Loucy (cell line): Measurements from ENCODE around the gene MKNK2.
A peak's percentile ranks its signal among the peaks of the same experiment; 100 is the strongest.

Experiments
- H2AFZ ChIP-seq: fragments of 200-600 bp; sonication (generic); 2 replicates; pipeline ENCODE4 v1.6.0; 2016; ENCODE audit warnings: antibody characterized with exemption, mild to moderate bottlenecking, low read length, moderate library complexity
- H3F3A ChIP-seq: fragments of 200-600 bp; 2 replicates; pipeline ENCODE4 v1.6.0; 2016; ENCODE audit warnings: antibody characterized with exemption, low read depth, mild to moderate bottlenecking
- H3K27me3 ChIP-seq: fragments of 200-600 bp; sonication (generic); 2 replicates; pipeline ENCODE4 v1.6.1; 2014; ENCODE audit warnings: low read length, mild to moderate bottlenecking; ENCODE audit not compliant: insufficient read depth, poor library complexity, severe bottlenecking
- H3K36me3 ChIP-seq: fragments of 200-600 bp; sonication (generic); 2 replicates; pipeline ENCODE4 v1.6.1; 2016; ENCODE audit warnings: low read length; ENCODE audit not compliant: insufficient read depth
- H3K4me1 ChIP-seq: fragments of 200-600 bp; sonication (generic); 2 replicates; pipeline ENCODE4 v1.5.1; 2014; ENCODE audit warnings: low read length, mild to moderate bottlenecking; ENCODE audit not compliant: insufficient read depth, poor library complexity, severe bottlenecking
- H3K4me2 ChIP-seq: fragments of 200-600 bp; sonication (generic); 2 replicates; pipeline ENCODE4 v1.6.0; 2014; ENCODE audit warnings: antibody characterized with exemption, low read length, low read depth, mild to moderate bottlenecking; ENCODE audit not compliant: poor library complexity, severe bottlenecking
- H3K4me3 ChIP-seq: fragments of 200-600 bp; sonication (generic); 2 replicates; pipeline ENCODE4 v1.5.1; 2014; ENCODE audit warnings: low read length, mild to moderate bottlenecking, mixed read lengths; ENCODE audit not compliant: poor library complexity, severe bottlenecking
- H3K79me2 ChIP-seq: fragments of 200-600 bp; sonication (generic); 2 replicates; pipeline ENCODE4 v1.6.1; 2014; ENCODE audit warnings: low read length; ENCODE audit not compliant: insufficient read depth
- H3K9ac ChIP-seq: fragments of 200-600 bp; sonication (generic); 2 replicates; pipeline ENCODE4 v1.6.0; 2014; ENCODE audit warnings: mild to moderate bottlenecking, low read depth, low read length, moderate library complexity; ENCODE audit not compliant: poor library complexity, severe bottlenecking
- H3K9me2 ChIP-seq: fragments of 200-600 bp; sonication (generic); replicated peaks from 2 replicates; pipeline ENCODE4 v1.6.1; 2016; ENCODE audit warnings: low read depth, low read length, mixed read lengths
- H3K9me3 ChIP-seq: fragments of 200-600 bp; sonication (generic); 2 replicates; pipeline ENCODE4 v1.6.1; 2014; ENCODE audit warnings: mild to moderate bottlenecking, antibody characterized with exemption, low read length, low read depth; ENCODE audit not compliant: insufficient read depth
- H4K20me1 ChIP-seq: fragments of 200-600 bp; sonication (generic); 2 replicates; pipeline ENCODE4 v1.6.0; 2014; ENCODE audit warnings: antibody characterized with exemption, low read length, mild to moderate bottlenecking; ENCODE audit not compliant: insufficient read depth, poor library complexity, severe bottlenecking
- EZH2phosphoT487 ChIP-seq: fragments of 200-600 bp; IDR thresholded peaks from 2 replicates; pipeline ENCODE4 v1.6.1; 2018; ENCODE audit warnings: antibody characterized with exemption, mild to moderate bottlenecking, moderate library complexity, borderline replicate concordance
- TF ChIP-seq, protein P1 (sequence below): fragments of 200-600 bp; sonication (generic); conservative IDR thresholded peaks from 2 replicates; pipeline ENCODE4 v1.5.1; 2014; ENCODE audit warnings: mild to moderate bottlenecking, antibody characterized with exemption, low read length

MKNK2 gene

DNA sequence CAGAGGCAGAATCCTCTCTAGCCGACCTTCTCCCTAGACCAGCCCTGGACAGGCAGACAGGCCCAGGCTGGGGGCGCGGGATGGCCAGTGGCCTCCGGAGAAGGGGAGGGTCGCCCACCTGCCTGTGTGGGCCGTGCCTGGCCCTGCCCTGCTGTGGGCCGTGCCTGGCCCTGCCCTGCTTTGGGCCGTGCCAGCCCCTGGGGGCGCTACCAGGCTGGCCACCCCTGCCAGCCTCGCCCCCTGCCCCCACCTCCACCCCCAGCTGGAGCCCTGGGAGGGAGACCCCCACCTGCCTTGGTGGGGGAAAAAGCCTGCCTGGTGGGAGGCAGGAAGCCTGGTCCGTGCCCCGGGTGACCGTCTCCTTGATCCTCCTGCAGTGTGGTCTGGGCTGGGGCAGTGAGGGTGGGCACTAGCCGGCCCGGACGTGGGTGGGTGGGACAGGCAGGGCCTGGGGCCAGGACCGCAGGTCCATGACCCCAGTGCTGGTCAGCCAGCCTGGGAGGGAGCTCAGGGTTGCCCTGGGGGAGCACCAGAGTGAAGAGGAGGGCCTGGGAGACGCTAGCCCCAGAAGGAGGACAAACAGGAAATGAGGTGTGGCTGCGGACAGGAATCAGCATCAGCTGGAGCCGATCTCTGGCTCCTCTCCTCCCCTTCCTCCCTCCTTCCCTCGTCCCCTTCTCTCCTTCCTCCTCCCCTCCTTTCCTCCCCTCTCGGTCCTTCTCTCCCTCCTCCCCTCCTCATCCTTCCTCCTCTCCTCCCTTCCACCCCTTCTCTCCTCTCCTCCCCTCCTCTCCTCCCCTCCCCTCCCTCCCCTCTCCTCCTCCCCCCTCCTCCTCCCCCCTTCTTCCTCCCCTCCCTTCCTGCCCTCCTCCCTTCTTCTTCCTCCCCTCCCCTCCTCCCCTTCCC, 5.1 kb upstream of the MKNK2 start:
- H3K4me2 ChIP-seq: peak overlapping the region; percentile 69
- no peaks in the 10 kb centered on the region for H3K9me3 ChIP-seq
- peak overlapping the region; percentile 63 for H3K4me3 ChIP-seq
- H4K20me1 ChIP-seq: no peaks in the 10 kb centered on the region
- no peaks in the 10 kb centered on the region for H3K36me3 ChIP-seq
- no peaks in the 10 kb centered on the region for H3K9me2 ChIP-seq
- peaks cover 43% of the 10 kb centered on the region for H3K79me2 ChIP-seq
- H3K9ac ChIP-seq: peak overlapping the region; percentile 71
- no peak overlapping the region for H2AFZ ChIP-seq
- peaks cover 61% of the 10 kb centered on the region for H3K4me1 ChIP-seq
- TF ChIP-seq EZH2phosphoT487: no peak
- TF ChIP-seq, protein P1, sequence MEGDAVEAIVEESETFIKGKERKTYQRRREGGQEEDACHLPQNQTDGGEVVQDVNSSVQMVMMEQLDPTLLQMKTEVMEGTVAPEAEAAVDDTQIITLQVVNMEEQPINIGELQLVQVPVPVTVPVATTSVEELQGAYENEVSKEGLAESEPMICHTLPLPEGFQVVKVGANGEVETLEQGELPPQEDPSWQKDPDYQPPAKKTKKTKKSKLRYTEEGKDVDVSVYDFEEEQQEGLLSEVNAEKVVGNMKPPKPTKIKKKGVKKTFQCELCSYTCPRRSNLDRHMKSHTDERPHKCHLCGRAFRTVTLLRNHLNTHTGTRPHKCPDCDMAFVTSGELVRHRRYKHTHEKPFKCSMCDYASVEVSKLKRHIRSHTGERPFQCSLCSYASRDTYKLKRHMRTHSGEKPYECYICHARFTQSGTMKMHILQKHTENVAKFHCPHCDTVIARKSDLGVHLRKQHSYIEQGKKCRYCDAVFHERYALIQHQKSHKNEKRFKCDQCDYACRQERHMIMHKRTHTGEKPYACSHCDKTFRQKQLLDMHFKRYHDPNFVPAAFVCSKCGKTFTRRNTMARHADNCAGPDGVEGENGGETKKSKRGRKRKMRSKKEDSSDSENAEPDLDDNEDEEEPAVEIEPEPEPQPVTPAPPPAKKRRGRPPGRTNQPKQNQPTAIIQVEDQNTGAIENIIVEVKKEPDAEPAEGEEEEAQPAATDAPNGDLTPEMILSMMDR: peak; percentile 18; the same call in 1 of the 2 replicates
- no peaks in the 10 kb centered on the region for H3K27me3 ChIP-seq
- H3F3A ChIP-seq: no peaks in the 10 kb centered on the region

DNA sequence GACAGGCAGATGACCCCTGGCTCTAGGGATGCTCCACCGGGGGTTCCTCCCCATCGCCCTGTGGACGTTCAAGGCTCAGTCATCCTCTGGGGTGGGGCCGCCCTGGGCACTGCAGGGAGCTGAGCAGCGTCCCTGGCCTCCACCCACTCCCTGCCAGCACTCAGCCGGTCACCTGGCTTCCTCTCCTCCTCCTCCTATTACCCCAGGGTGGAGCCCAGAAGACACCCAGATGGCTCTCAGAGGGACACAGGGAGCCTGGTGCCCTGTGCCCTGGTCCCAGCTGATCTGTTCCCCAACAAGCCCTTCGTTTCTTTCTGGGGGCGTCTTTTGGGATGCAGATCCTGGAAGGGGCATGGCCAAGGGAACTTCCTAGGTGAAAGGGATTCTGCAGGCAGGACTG, 3.7 kb upstream of the MKNK2 start:
- no peaks in the 10 kb centered on the region for H3K36me3 ChIP-seq
- peak overlapping the region; percentile 27 for H3K4me2 ChIP-seq
- peaks cover 48% of the 10 kb centered on the region for H3K4me1 ChIP-seq
- no peak overlapping the region for H2AFZ ChIP-seq
- H3K9ac ChIP-seq: no peak overlapping the region
- H3K27me3 ChIP-seq: no peaks in the 10 kb centered on the region
- TF ChIP-seq, protein P1: no peak
- TF ChIP-seq EZH2phosphoT487: no peak
- peaks cover 10% of the 10 kb centered on the region for H4K20me1 ChIP-seq
- H3K4me3 ChIP-seq: peak overlapping the region; percentile 48
- H3K9me2 ChIP-seq: no peaks in the 10 kb centered on the region
- H3F3A ChIP-seq: no peaks in the 10 kb centered on the region
- peaks cover 45% of the 10 kb centered on the region for H3K79me2 ChIP-seq
- H3K9me3 ChIP-seq: no peaks in the 10 kb centered on the region

DNA sequence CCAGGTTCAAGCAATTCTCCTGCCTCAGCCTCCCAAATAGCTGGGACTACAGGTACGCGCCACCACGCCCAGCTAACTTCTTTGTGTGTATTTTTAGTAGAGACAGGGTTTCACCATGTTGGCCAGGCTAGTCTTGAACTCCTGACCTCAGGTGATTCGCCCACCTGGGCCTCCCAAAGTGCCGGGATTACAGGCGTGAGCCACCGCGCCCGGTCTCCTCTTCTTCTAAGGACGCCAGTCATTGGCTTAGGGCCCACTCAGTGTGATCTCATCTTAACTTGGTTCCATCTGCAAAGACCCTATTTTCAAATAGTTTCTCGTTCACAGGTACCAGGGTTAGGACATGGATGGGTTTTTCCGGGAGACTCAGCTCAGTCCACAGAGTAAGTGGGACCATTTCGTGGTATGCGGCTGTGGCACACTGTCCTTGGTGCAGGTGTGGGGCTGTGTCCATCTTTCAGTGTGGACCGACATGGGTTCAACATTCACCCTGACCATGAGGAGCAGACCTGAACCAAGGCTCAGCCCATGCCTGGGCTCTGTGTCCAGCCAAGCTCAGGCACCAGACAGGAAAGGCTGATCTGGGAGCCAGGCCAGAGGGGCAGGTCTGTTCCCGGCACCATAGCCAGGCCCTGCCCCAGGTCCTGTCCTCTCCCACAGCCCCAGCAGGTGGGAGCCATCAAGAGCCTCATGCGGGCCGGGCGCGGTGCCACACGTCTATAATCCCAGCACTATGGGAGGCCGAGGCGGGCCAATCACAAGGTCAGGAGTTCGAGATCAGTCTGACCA, 2.8 kb upstream of the MKNK2 start:
- no peak for TF ChIP-seq EZH2phosphoT487
- TF ChIP-seq, protein P1: no peak
- Histone ChIP-seq H3K9me3 (no peaks in the 10 kb centered on the region), H3K36me3 (no peaks in the 10 kb centered on the region), H3K4me2 (peak overlapping the region; percentile 47), H4K20me1 (peaks cover 20% of the 10 kb centered on the region), H3K4me1 (peaks cover 54% of the 10 kb centered on the region), H3K79me2 (peaks cover 46% of the 10 kb centered on the region), H3K4me3 (peak overlapping the region; percentile 55), H2AFZ (no peak overlapping the region), H3K9ac (peak overlapping the region; percentile 6), H3K27me3 (no peaks in the 10 kb centered on the region), H3K9me2 (no peaks in the 10 kb centered on the region), H3F3A (no peaks in the 10 kb centered on the region)
